H1 (cell line): ENCODE data around the gene TOP2A. TPM values are rescaled to one million over a fixed set of nuclear protein-coding genes. Genes with fewer than 3 reads are reported as not detected.

ENCODE experiments used
- CTCF ChIA-PET: fragments of 300-600 bp; sonication (Branson Sonifier 250); formaldehyde crosslinking; loops from one replicate; lab custom pipeline; 2021; ENCODE audit not compliant: partially characterized antibody; lab: Charles Lee
- POLR2A ChIA-PET: fragments of 300-600 bp; sonication (Branson Sonifier 250); formaldehyde crosslinking; loops from one replicate; lab custom pipeline; 2021; ENCODE audit warnings: inconsistent platforms; ENCODE audit not compliant: partially characterized antibody; lab: Charles Lee
- DNase-seq, 2 experiments: peaks; one replicate each; pipeline versions ENCODE4 v3.0.0 to v3.0.0-alpha.2; 2010 to 2022; ENCODE audit warnings: low spot score in 2 of 2, low read depth in 1 of 2, mixed read lengths in 1 of 2
- FAIRE-seq: peaks from 2 replicates; lab custom pipeline; 2011; peaks lifted over from hg19 to GRCh38; lab: Jason Lieb, UNC
- H2AFZ ChIP-seq: 2 replicates; pipeline ENCODE4 v1.8.1; 2012; ENCODE audit warnings: low read length, inconsistent platforms
- H2AK5ac ChIP-seq: 2 replicates; pipeline ENCODE4 v1.6.1; 2013; ENCODE audit warnings: low read depth, low read length
- H2BK120ac ChIP-seq: replicated peaks from 2 replicates; pipeline ENCODE3; 2013; ENCODE audit warnings: low read depth, low read length, inconsistent platforms
- H2BK12ac ChIP-seq: 2 replicates; pipeline ENCODE4 v1.6.1; 2013; ENCODE audit warnings: low read depth, low read length
- H2BK15ac ChIP-seq: 2 replicates; pipeline ENCODE4 v1.6.1; 2013; ENCODE audit warnings: low read length
- H2BK20ac ChIP-seq: 2 replicates; pipeline ENCODE4 v1.6.1; 2013; ENCODE audit warnings: low read length
- H2BK5ac ChIP-seq: 2 replicates; pipeline ENCODE4 v1.6.1; 2013; ENCODE audit warnings: low read depth, low read length
- H3K14ac ChIP-seq: 2 replicates; pipeline ENCODE4 v1.6.1; 2013; ENCODE audit warnings: inconsistent platforms; ENCODE audit not compliant: insufficient read length
- H3K18ac ChIP-seq: 2 replicates; pipeline ENCODE4 v1.6.1; 2013; ENCODE audit warnings: low read length; ENCODE audit errors: extremely low read depth
- H3K23ac ChIP-seq: 2 replicates; pipeline ENCODE4 v1.6.1; 2013; ENCODE audit warnings: inconsistent platforms; ENCODE audit not compliant: insufficient read length
- H3K23me2 ChIP-seq: 2 replicates; pipeline ENCODE4 v1.6.1; 2013; ENCODE audit warnings: low read depth, low read length
- H3K27ac ChIP-seq: 2 replicates; pipeline ENCODE4 v1.6.1; 2011; ENCODE audit warnings: low read depth, low read length, inconsistent platforms
- H3K27me3 ChIP-seq, 4 experiments: replicated peaks in 1 of 4; 1 replicate in 1 of 4; 2 replicates in 3 of 4; pipeline versions ENCODE4 v1.6.1 to v1.8.1; 2011 to 2013; ENCODE audit warnings: low read length in 3 of 4, mild to moderate bottlenecking in 3 of 4, inconsistent platforms in 2 of 4, mixed read lengths in 2 of 4, moderate library complexity in 1 of 4; ENCODE audit not compliant: control insufficient read depth in 3 of 4, insufficient read depth in 3 of 4; ENCODE audit errors: extremely low read depth in 1 of 4
- H3K36me3 ChIP-seq, 4 experiments: 2 replicates each; pipeline versions ENCODE4 v1.6.1 to v1.8.1; 2011 to 2013; ENCODE audit warnings: mild to moderate bottlenecking in 4 of 4, low read length in 3 of 4, moderate library complexity in 2 of 4, control low read depth in 1 of 4, inconsistent platforms in 1 of 4; ENCODE audit not compliant: insufficient read depth in 4 of 4, control insufficient read depth in 2 of 4
- H3K4ac ChIP-seq: replicated peaks from 2 replicates; pipeline ENCODE3; 2013; ENCODE audit warnings: low read length, low read depth, mixed read lengths, inconsistent platforms; ENCODE audit not compliant: insufficient read length
- H3K4me1 ChIP-seq, 4 experiments: replicated peaks in 1 of 4; 1 replicate in 1 of 4; 2 replicates in 3 of 4; pipeline versions ENCODE4 v1.6.1 to v1.8.1; 2011 to 2013; ENCODE audit warnings: low read length in 3 of 4, inconsistent platforms in 2 of 4, mixed read lengths in 1 of 4; ENCODE audit not compliant: insufficient read depth in 4 of 4, control insufficient read depth in 3 of 4
- H3K4me2 ChIP-seq, 2 experiments: 2 replicates each; pipeline versions ENCODE4 v1.6.1 to v1.8.1; 2011 to 2013; ENCODE audit warnings: low read depth in 2 of 2, low read length in 2 of 2, control low read depth in 1 of 2, inconsistent platforms in 1 of 2, mild to moderate bottlenecking in 1 of 2; ENCODE audit not compliant: insufficient read depth in 1 of 2
- H3K4me3 ChIP-seq, 4 experiments: fragments of 200-600, 300-600 bp in 1 of 4; sonication (generic), shearing (Covaris generic), sonication (Bioruptor Twin) in 1 of 4; 2 replicates each; pipeline versions ENCODE4 v1.5.1 to v1.8.1; 2011 to 2016; ENCODE audit warnings: low read length in 4 of 4, low read depth in 3 of 4, control low read depth in 2 of 4, inconsistent platforms in 2 of 4, mild to moderate bottlenecking in 2 of 4, mixed read lengths in 1 of 4, moderate library complexity in 1 of 4; ENCODE audit not compliant: insufficient read depth in 2 of 4; ENCODE audit errors: extremely low read depth in 1 of 4
- H3K56ac ChIP-seq: replicated peaks from 2 replicates; pipeline ENCODE3; 2013; ENCODE audit warnings: low read depth, mild to moderate bottlenecking, mixed read lengths, low read length, inconsistent platforms; ENCODE audit not compliant: insufficient read length
- H3K79me1 ChIP-seq: 2 replicates; pipeline ENCODE4 v1.6.1; 2013; ENCODE audit warnings: low read depth, low read length, control low read depth
- H3K79me2 ChIP-seq, 2 experiments: 2 replicates each; pipeline versions ENCODE4 v1.6.1 to v1.8.1; 2012 to 2013; ENCODE audit warnings: low read length in 2 of 2, mild to moderate bottlenecking in 2 of 2, inconsistent platforms in 1 of 2; ENCODE audit not compliant: insufficient read depth in 2 of 2, control insufficient read depth in 1 of 2
- H3K9ac ChIP-seq, 4 experiments: replicated peaks in 1 of 4; 1 replicate in 1 of 4; 2 replicates in 3 of 4; pipeline versions ENCODE4 v1.6.1 to v1.8.1; 2011 to 2013; ENCODE audit warnings: low read depth in 3 of 4, low read length in 3 of 4, control low read depth in 2 of 4, mild to moderate bottlenecking in 2 of 4, moderate library complexity in 2 of 4, inconsistent platforms in 1 of 4; ENCODE audit errors: extremely low read depth in 1 of 4
- H3K9me3 ChIP-seq, 2 experiments: 2 replicates each; pipeline versions ENCODE4 v1.6.1 to v1.8.1; 2012 to 2013; ENCODE audit warnings: mild to moderate bottlenecking in 2 of 2, moderate library complexity in 2 of 2, control low read depth in 1 of 2, inconsistent platforms in 1 of 2, low read depth in 1 of 2, low read length in 1 of 2, mixed read lengths in 1 of 2; ENCODE audit not compliant: insufficient read depth in 2 of 2
- H4K20me1 ChIP-seq, 2 experiments: replicated peaks in 1 of 2; 2 replicates each; pipeline versions ENCODE3 to v1.8.1; 2011 to 2013; ENCODE audit warnings: inconsistent platforms in 2 of 2, low read length in 2 of 2, mild to moderate bottlenecking in 1 of 2; ENCODE audit not compliant: insufficient read depth in 2 of 2, control insufficient read depth in 1 of 2
- H4K5ac ChIP-seq: 2 replicates; pipeline ENCODE4 v1.6.1; 2013; ENCODE audit warnings: low read length, low read depth, mixed read lengths, inconsistent platforms; ENCODE audit not compliant: insufficient read length
- H4K8ac ChIP-seq: 2 replicates; pipeline ENCODE4 v1.8.0; 2013; ENCODE audit warnings: mild to moderate bottlenecking, moderate library complexity, low read length, inconsistent platforms; ENCODE audit not compliant: insufficient read depth; ENCODE audit errors: extremely low read depth
- H4K91ac ChIP-seq: replicated peaks from 2 replicates; pipeline ENCODE3; 2013; ENCODE audit warnings: low read length, mixed read lengths, inconsistent platforms; ENCODE audit not compliant: insufficient read length
- BCL11A ChIP-seq, 2 experiments: IDR thresholded peaks; one replicate each; pipeline ENCODE4 v1.6.1; 2011; ENCODE audit warnings: low read depth in 2 of 2, low read length in 2 of 2, mild to moderate bottlenecking in 2 of 2
- CBX8 ChIP-seq: fragments of 300-800, 300-1000 bp; sonication (generic); IDR thresholded peaks from 2 replicates; pipeline ENCODE4 v1.7.1; 2016; ENCODE audit warnings: low read depth, low read length, borderline replicate concordance
- KDM1A ChIP-seq: fragments of 200-600, 300-600 bp; sonication (generic); IDR thresholded peaks from 2 replicates; pipeline ENCODE4 v1.7.1; 2016; ENCODE audit warnings: mild to moderate bottlenecking, low read length, borderline replicate concordance
- SIN3A ChIP-seq, 2 experiments: IDR thresholded peaks in 1 of 2; conservative IDR thresholded peaks in 1 of 2; 2 replicates each; pipeline ENCODE4 v1.6.1; 2011 to 2012; ENCODE audit warnings: low read length in 2 of 2, improper control_type of control experiment in 1 of 2, low read depth in 1 of 2, mild to moderate bottlenecking in 1 of 2
- SUZ12 ChIP-seq: fragments of 200-600 bp; sonication (generic); IDR thresholded peaks from 2 replicates; pipeline ENCODE4 v1.6.1; 2012; ENCODE audit warnings: mild to moderate bottlenecking, inconsistent platforms, low read length, moderate library complexity, mixed read lengths
- TCF12 ChIP-seq: IDR thresholded peaks from 2 replicates; pipeline ENCODE4 v1.6.1; 2011; ENCODE audit warnings: low read depth, mild to moderate bottlenecking, low read length
- WGBS, 2 experiments: shearing (Covaris generic) in 1 of 2; methylation state at CpG; one replicate each; pipeline versions ENCODE4 v1.1.6 to v1.1.7; 2013 to 2015; ENCODE audit warnings: low lambda C conversion rate in 2 of 2, mixed read lengths in 2 of 2, inconsistent platforms in 1 of 2, low coverage in 1 of 2, missing lambda C conversion rate in 1 of 2; ENCODE audit not compliant: insufficient replicate concordance in 2 of 2, insufficient coverage in 1 of 2, insufficient read length in 1 of 2; ENCODE audit errors: extremely low coverage in 1 of 2, missing lambda C conversion rate in 1 of 2; 5-methylcytosine and 5-hydroxymethylcytosine counted together
- polyA plus RNA-seq, 7 experiments: library from polyadenylated mRNA; depleted of rRNA in 3 of 7; stranded (reverse) in 5 of 7; unstranded in 2 of 7; fragments of >200 nt in 5 of 7; fragments of 200-250 nt in 2 of 7; gene quantifications; 1 replicate in 5 of 7; 2 replicates in 1 of 7; 4 replicates in 1 of 7; pipeline versions ENCODE4 v1.2.1 to v1.2.3, GENCODE V29; 2011 to 2013; ENCODE audit warnings: missing spikeins in 2 of 7, mixed read lengths in 2 of 7
- total RNA-seq: library from RNA; stranded (reverse); fragmentation: NEBNext Ultra II Directional; extraction: Animal tissue kit (Norgen Biotek cat#: 25700); gene quantifications from 2 replicates; pipeline ENCODE4 v1.2.1, GENCODE V29; 2021

TOP2A gene
- total and polyA plus RNA-seq, 2 of the 8 experiments (the other 6 are each of a cell fraction or from before 2014, with no cell fraction given): 83.1 to 291 TPM

DNA sequence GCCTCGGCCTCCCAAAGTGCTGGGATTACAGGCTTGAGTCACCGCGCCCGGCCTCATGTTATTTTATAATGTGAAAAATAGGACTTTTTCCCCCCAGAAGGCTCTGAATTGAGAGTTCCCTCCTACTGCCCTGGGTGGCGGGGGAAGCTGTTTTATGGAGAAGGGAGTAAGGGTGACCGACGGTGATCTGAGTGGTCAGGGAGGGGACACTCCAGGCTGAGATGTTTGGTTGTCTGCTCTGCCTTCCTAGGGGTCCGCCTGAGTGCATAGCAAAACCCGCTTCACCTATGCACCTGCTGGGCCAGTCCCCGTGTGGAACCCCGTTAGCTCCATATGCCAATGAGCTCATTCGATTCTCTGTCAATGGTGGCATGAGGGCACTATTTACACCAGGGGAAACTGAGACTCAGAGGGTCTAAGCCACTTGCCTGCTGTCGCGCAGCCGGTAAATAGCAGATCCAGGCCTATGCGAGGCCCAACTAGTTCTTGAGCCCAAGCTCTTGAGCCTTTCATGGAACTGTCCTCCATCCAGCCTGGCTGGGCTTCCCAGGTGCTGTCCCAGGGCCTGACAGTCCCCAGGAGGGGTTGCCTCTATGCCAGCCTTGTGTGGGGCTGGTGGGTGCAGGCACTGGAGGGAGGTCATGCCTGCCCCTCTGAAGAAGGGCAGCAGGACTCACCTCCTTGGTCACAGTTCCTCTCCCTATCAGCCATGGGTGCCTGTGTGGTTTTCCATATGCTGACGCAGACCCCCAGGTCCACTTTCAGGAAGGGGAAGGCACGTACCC lies 51.4 kb downstream of the TOP2A start:
- H2BK20ac ChIP-seq: 0 out of 2 replicates have a peak overlapping the region, but pooled peaks have one; percentile 3
- H2AK5ac ChIP-seq: no peak overlapping the region
- 90% methylated on average over 18 of the region's 18 CpGs; no CpG with 5 or more reads in 1 of the 2 experiments for WGBS, 2 experiments
- no peak for DNase-seq
- TF ChIP-seq CBX8 (no peak), SIN3A (conservative IDR thresholded peaks at IDR 0.05 in 1 of 2, IDR thresholded peaks at IDR 0.05 in 1 of 2; ENCODE audit: low read depth in 1 of 2, low read length in 2 of 2) (no peak), SUZ12 (no peak), TCF12 (no peak), KDM1A (no peak), BCL11A (IDR thresholded peaks at IDR 0.05; ENCODE audit: low read depth in 2 of 2, low read length in 2 of 2) (no peak)
- no peak overlapping the region for H3K14ac ChIP-seq
- H4K20me1 ChIP-seq: peaks cover 0 to 2% of the 10 kb centered on the region in 2 experiments
- H3K23me2 ChIP-seq: peaks cover 18% of the 10 kb centered on the region; the same call in 1 of the 2 replicates
- H3K36me3 ChIP-seq: no peaks in the 10 kb centered on the region
- H4K8ac ChIP-seq: no peak overlapping the region
- no peaks in the 10 kb centered on the region for H3K9me3 ChIP-seq
- no peak overlapping the region for H2BK120ac ChIP-seq
- no peak overlapping the region for H3K56ac ChIP-seq
- no peak for FAIRE-seq
- no peak overlapping the region for H2AFZ ChIP-seq
- no peak overlapping the region for H4K91ac ChIP-seq
- no peaks in the 10 kb centered on the region for H3K79me1 ChIP-seq
- peak overlapping the region; percentile 71; the same call in 1 of the 2 replicates for H2BK12ac ChIP-seq
- no peak overlapping the region for H3K9ac ChIP-seq
- ChIA-PET POLR2A (interaction anchor here (1.0 to 2.1 kb wide), 5 partner anchors 10 to 226 kb away, joined by 4 to 6 read pairs (median 5); partner anchors contain the start of gene CASC3), CTCF (interaction anchor here (0.6 to 30.8 kb wide), 11 partner anchors 9 to 743 kb away, joined by 3 to 1198 read pairs (median 6); partner anchors contain the start of gene RARA)
- no peaks in the 10 kb centered on the region for H3K79me2 ChIP-seq
- no peak overlapping the region for H3K4me3 ChIP-seq
- no peak overlapping the region for H2BK5ac ChIP-seq
- no peak overlapping the region for H2BK15ac ChIP-seq
- H4K5ac ChIP-seq: no peak overlapping the region
- H3K4me2 ChIP-seq: no peak overlapping the region
- H3K27me3 ChIP-seq: peaks cover 8 to 27% (median 22%) of the 10 kb centered on the region in 4 experiments
- no peak overlapping the region for H3K18ac ChIP-seq
- no peak overlapping the region for H3K4ac ChIP-seq
- H3K4me1 ChIP-seq: peaks cover 6 to 29% (median 23%) of the 10 kb centered on the region in 4 experiments
- no peak overlapping the region for H3K23ac ChIP-seq
- H3K27ac ChIP-seq: no peak overlapping the region
